H9 (cell line): ENCODE data around the gene ORM2. TPM values are rescaled to one million over a fixed set of nuclear protein-coding genes. Genes with fewer than 3 reads are reported as not detected.

Experiments used
- DNase-seq: peaks from one replicate; pipeline ENCODE4 v3.0.0-alpha.2; 2017
- H2AFZ ChIP-seq: one replicate; pipeline ENCODE4 v1.6.1; 2013; ENCODE audit warnings: mild to moderate bottlenecking, low read length, control low read depth, moderate library complexity
- H2AK5ac ChIP-seq: 2 replicates; pipeline ENCODE4 v1.6.1; 2013; ENCODE audit warnings: low read length, control low read depth, mixed read lengths; ENCODE audit not compliant: insufficient read length
- H2BK120ac ChIP-seq: one replicate; pipeline ENCODE4 v1.6.1; 2013; ENCODE audit warnings: low read depth, mild to moderate bottlenecking, low read length, control low read depth, inconsistent platforms; ENCODE audit not compliant: poor library complexity, severe bottlenecking
- H2BK12ac ChIP-seq: 2 replicates; pipeline ENCODE4 v1.6.1; 2013; ENCODE audit warnings: low read length, control low read depth, mixed read lengths, low read depth; ENCODE audit not compliant: insufficient read length
- H2BK15ac ChIP-seq: 2 replicates; pipeline ENCODE4 v1.6.1; 2013; ENCODE audit warnings: low read depth, low read length, control low read depth
- H2BK20ac ChIP-seq: one replicate; pipeline ENCODE4 v1.6.1; 2013; ENCODE audit warnings: low read depth, mild to moderate bottlenecking, low read length, control low read depth, inconsistent platforms; ENCODE audit not compliant: poor library complexity, severe bottlenecking
- H2BK5ac ChIP-seq: 2 replicates; pipeline ENCODE4 v1.6.1; 2013; ENCODE audit warnings: low read length, control low read depth, mixed read lengths; ENCODE audit not compliant: insufficient read length
- H3K14ac ChIP-seq: 2 replicates; pipeline ENCODE4 v1.6.1; 2013; ENCODE audit warnings: low read length, control low read depth; ENCODE audit not compliant: insufficient read depth
- H3K18ac ChIP-seq: 2 replicates; pipeline ENCODE4 v1.6.1; 2013; ENCODE audit warnings: low read depth, mild to moderate bottlenecking, mixed read lengths, low read length, control low read depth; ENCODE audit not compliant: insufficient read length
- H3K23ac ChIP-seq: 2 replicates; pipeline ENCODE4 v1.6.1; 2013; ENCODE audit warnings: low read length, control low read depth, mixed read lengths, low read depth; ENCODE audit not compliant: insufficient read length
- H3K23me2 ChIP-seq: 2 replicates; pipeline ENCODE4 v1.6.1; 2013; ENCODE audit warnings: low read depth, mild to moderate bottlenecking, mixed read lengths, low read length, control low read depth; ENCODE audit not compliant: insufficient read length, poor library complexity, severe bottlenecking
- H3K27ac ChIP-seq: 2 replicates; pipeline ENCODE4 v1.5.1; 2013; ENCODE audit warnings: low read length, control low read depth, mixed read lengths, low read depth; ENCODE audit not compliant: insufficient read length
- H3K27me3 ChIP-seq: 2 replicates; pipeline ENCODE4 v1.6.1; 2013; ENCODE audit warnings: low read length, control low read depth, inconsistent platforms; ENCODE audit not compliant: insufficient read depth
- H3K4ac ChIP-seq: 2 replicates; pipeline ENCODE4 v1.6.1; 2013; ENCODE audit warnings: low read depth, mild to moderate bottlenecking, control low read depth, inconsistent platforms, low read length, moderate library complexity
- H3K4me1 ChIP-seq: 2 replicates; pipeline ENCODE4 v1.6.1; 2013; ENCODE audit warnings: low read length, control low read depth, inconsistent platforms; ENCODE audit not compliant: insufficient read depth
- H3K4me2 ChIP-seq: 2 replicates; pipeline ENCODE4 v1.6.1; 2013; ENCODE audit warnings: low read length, control low read depth, mixed read lengths; ENCODE audit not compliant: insufficient read length, insufficient read depth
- H3K56ac ChIP-seq: 2 replicates; pipeline ENCODE4 v1.6.1; 2013; ENCODE audit warnings: low read depth, mild to moderate bottlenecking, mixed read lengths, low read length, control low read depth; ENCODE audit not compliant: insufficient read length
- H3K79me1 ChIP-seq: 2 replicates; pipeline ENCODE4 v1.6.1; 2013; ENCODE audit warnings: low read depth, mild to moderate bottlenecking, moderate library complexity, low read length, control low read depth, inconsistent platforms; ENCODE audit not compliant: insufficient read depth, poor library complexity, severe bottlenecking
- H3K79me2 ChIP-seq: 2 replicates; pipeline ENCODE4 v1.6.1; 2013; ENCODE audit warnings: low read length, control low read depth, inconsistent platforms; ENCODE audit not compliant: insufficient read depth
- H3K9ac ChIP-seq: 2 replicates; pipeline ENCODE4 v1.6.1; 2013; ENCODE audit warnings: low read length, control low read depth, mixed read lengths; ENCODE audit not compliant: insufficient read length; ENCODE audit errors: extremely low read depth
- H3K9me3 ChIP-seq: one replicate; pipeline ENCODE4 v1.6.1; 2013; ENCODE audit warnings: low read depth, low read length, inconsistent platforms; ENCODE audit not compliant: control insufficient read depth
- H3T11ph ChIP-seq: one replicate; pipeline ENCODE4 v1.6.1; 2013; ENCODE audit warnings: mild to moderate bottlenecking, low read length, control low read depth, inconsistent platforms
- H4K20me1 ChIP-seq: one replicate; pipeline ENCODE4 v1.6.1; 2013; ENCODE audit not compliant: control insufficient read depth, insufficient read length, insufficient read depth
- H4K5ac ChIP-seq: 2 replicates; pipeline ENCODE4 v1.6.1; 2013; ENCODE audit warnings: low read depth, mild to moderate bottlenecking, mixed read lengths, low read length, control low read depth; ENCODE audit not compliant: insufficient read length
- H4K8ac ChIP-seq: replicated peaks from 2 replicates; pipeline ENCODE4 v1.6.1; 2013; ENCODE audit warnings: low read length, control low read depth, mixed read lengths, low read depth; ENCODE audit not compliant: insufficient read length
- H4K91ac ChIP-seq: 2 replicates; pipeline ENCODE4 v1.6.1; 2013; ENCODE audit warnings: low read depth, mild to moderate bottlenecking, moderate library complexity, mixed read lengths, low read length, control low read depth; ENCODE audit not compliant: insufficient read length
- H3K27ac Mint-ChIP-seq, 3 experiments: 2 replicates in 2 of 3; 3 replicates in 1 of 3; pipeline ENCODE4 v1.8.0; 2020 to 2021; ENCODE audit warnings: mixed read lengths in 3 of 3, mild to moderate bottlenecking in 1 of 3, moderate library complexity in 1 of 3
- H3K27me3 Mint-ChIP-seq: 2 replicates; pipeline ENCODE4 v1.8.0; 2021; ENCODE audit warnings: low read depth, mild to moderate bottlenecking, moderate library complexity, mixed read lengths
- H3K36me3 Mint-ChIP-seq, 3 experiments: 2 replicates in 2 of 3; 3 replicates in 1 of 3; pipeline ENCODE4 v1.8.0; 2020 to 2021; ENCODE audit warnings: low read depth in 3 of 3, mixed read lengths in 3 of 3; ENCODE audit not compliant: insufficient read depth in 1 of 3
- H3K4me1 Mint-ChIP-seq, 2 experiments: 2 replicates each; pipeline ENCODE4 v1.8.0; 2020; ENCODE audit warnings: mixed read lengths in 2 of 2
- H3K4me3 Mint-ChIP-seq, 2 experiments: 2 replicates in 1 of 2; 3 replicates in 1 of 2; pipeline ENCODE4 v1.8.0; 2020 to 2021; ENCODE audit warnings: mild to moderate bottlenecking in 2 of 2, mixed read lengths in 2 of 2, moderate library complexity in 1 of 2
- H3K9me3 Mint-ChIP-seq, 2 experiments: 2 replicates in 1 of 2; 3 replicates in 1 of 2; pipeline ENCODE4 v1.8.0; 2020; ENCODE audit warnings: mild to moderate bottlenecking in 2 of 2, mixed read lengths in 2 of 2, moderate library complexity in 1 of 2
- CTCF ChIP-seq: fragments of 200-600 bp; sonication (generic); conservative IDR thresholded peaks from 3 replicates; pipeline ENCODE4 v1.8.0; 2021; ENCODE audit warnings: antibody characterized with exemption, mild to moderate bottlenecking
- WGBS: extraction: QIAGEN DNeasy Blood & Tissue Kit; methylation state at CpG from one replicate; pipeline ENCODE4 v1.1.7; 2013; ENCODE audit warnings: missing lambda C conversion rate, low lambda C conversion rate, mixed read lengths; ENCODE audit not compliant: insufficient read length; ENCODE audit errors: extremely low coverage; 5-methylcytosine and 5-hydroxymethylcytosine counted together
- total RNA-seq: library from RNA; stranded (reverse); gene quantifications from 2 replicates; pipeline ENCODE4 v1.2.1, GENCODE V29; 2021

Gene ORM2
- total RNA-seq, 1 experiment from 2014 or later, result 1.2 TPM

- no peaks in the 10 kb centered on the region for H3K27me3 ChIP-seq
- Mint-ChIP-seq H3K36me3 (peaks cover 41 to 62% (median 61%) of the 10 kb centered on the region in 3 experiments), H3K4me1 (no peaks in the 10 kb centered on the region), H3K9me3 (no peaks in the 10 kb centered on the region), H3K27ac (peak overlapping the region in 1 of 3 experiments; percentile 86; a peak in 2 of 7 replicates), H3K27me3 (no peaks in the 10 kb centered on the region), H3K4me3 (no peak overlapping the region)
- no peak overlapping the region for H3K14ac ChIP-seq
- no peaks in the 10 kb centered on the region for H3K79me1 ChIP-seq
- no peaks in the 10 kb centered on the region for H3K23me2 ChIP-seq
- no peaks in the 10 kb centered on the region for H3K79me2 ChIP-seq
- WGBS, result no CpG with 5 or more reads among the region's 6 CpGs
- no peak overlapping the region for H3T11ph ChIP-seq
- no peak overlapping the region for H4K91ac ChIP-seq
- no peak overlapping the region for H2BK20ac ChIP-seq
- H3K23ac ChIP-seq, result no peak overlapping the region
- no peak overlapping the region for H3K27ac ChIP-seq
- H4K8ac ChIP-seq, result no peak overlapping the region
- H2AFZ ChIP-seq, result no peak overlapping the region
- DNase-seq, result no peak
- H3K4me2 ChIP-seq, result no peak overlapping the region
- H3K9ac ChIP-seq, result no peak overlapping the region
- no peak overlapping the region for H3K18ac ChIP-seq
- no peak for TF ChIP-seq CTCF
- no peak overlapping the region for H2AK5ac ChIP-seq
- H3K4ac ChIP-seq, result no peak overlapping the region
- H2BK120ac ChIP-seq, result no peak overlapping the region
- no peak overlapping the region for H2BK5ac ChIP-seq
- H3K4me1 ChIP-seq, result no peaks in the 10 kb centered on the region
- no peak overlapping the region for H2BK12ac ChIP-seq
- H4K5ac ChIP-seq, result no peak overlapping the region
- no peak overlapping the region for H3K56ac ChIP-seq
- H4K20me1 ChIP-seq, result peaks cover 2% of the 10 kb centered on the region
- no peak overlapping the region for H2BK15ac ChIP-seq
- no peaks in the 10 kb centered on the region for H3K9me3 ChIP-seq
Measured at GRCh38 chr9:114356792-114357191, 27.1 kb downstream of the ORM2 start.
